HCT116 (cell line): ENCODE results near the gene STRIT1. TPM values are rescaled to one million over a fixed set of nuclear protein-coding genes. Genes with fewer than 3 reads are reported as not detected.

Source experiments
- ATAC-seq: fragments of 200-7000 bp; cut with Tn5 transposase; 2 replicates; pipeline ENCODE4 v1.9.1; 2020; ENCODE audit warnings: mild to moderate bottlenecking, moderate library complexity
- BruUV-seq: library from RNA; stranded (reverse); fragments of 400-500 nt; replicated peaks from 2 replicates; lab custom pipeline; 2021; lab: Mats Ljungman, UMichigan
- CTCF ChIA-PET: fragments of 300-600 bp; sonication (Branson Sonifier 250); formaldehyde crosslinking; loops from one replicate; lab custom pipeline; 2021; ENCODE audit warnings: antibody characterized with exemption; lab: Charles Lee
- POLR2A ChIA-PET: fragments of 300-600, 350-600 bp; sonication (Branson Sonifier 250); formaldehyde crosslinking; loops from one replicate; lab custom pipeline; 2021; ENCODE audit warnings: antibody characterized with exemption; lab: Charles Lee
- RAD21 ChIA-PET, 2 experiments: fragments of 300-600 bp; sonication (Branson Sonifier 250); formaldehyde crosslinking; loops; one replicate each; lab custom pipeline; 2023; ENCODE audit warnings: low total read pairs in 2 of 2; ENCODE audit not compliant: uncharacterized antibody in 2 of 2, unreplicated experiment in 2 of 2, low non-redundant PET in 1 of 2; lab: Charles Lee
- DNase-seq: peaks from one replicate; pipeline ENCODE4 v3.0.0-alpha.2; 2010; ENCODE audit warnings: low read depth, low spot score
- H2AFZ ChIP-seq: fragments of 200-600 bp; shearing (Covaris generic), sonication (generic); 2 replicates; pipeline ENCODE4 v1.6.1; 2017; ENCODE audit warnings: low read depth, mixed run types, mixed read lengths, antibody characterized with exemption, low read length; ENCODE audit not compliant: poor library complexity, severe bottlenecking
- H3K27ac ChIP-seq: 2 replicates; pipeline ENCODE4 v1.5.1; 2012; ENCODE audit warnings: low read depth, low read length
- H3K27me3 ChIP-seq: fragments of 200-600 bp; sonication (generic); 2 replicates; pipeline ENCODE4 v1.6.1; 2016; ENCODE audit warnings: mixed run types, low read length, mixed read lengths; ENCODE audit not compliant: insufficient read depth
- H3K36me3 ChIP-seq, 2 experiments: fragments of 200-500 bp in 1 of 2; fragments of 200-600 bp in 1 of 2; sonication (Bioruptor generic) in 1 of 2; sonication (generic) in 1 of 2; 2 replicates each; pipeline versions ENCODE4 v1.5.1 to v1.6.1; 2014 to 2016; ENCODE audit warnings: low read length in 2 of 2, inconsistent platforms in 1 of 2, mixed read lengths in 1 of 2, mixed run types in 1 of 2; ENCODE audit not compliant: insufficient read depth in 2 of 2, control insufficient read depth in 1 of 2
- H3K4me1 ChIP-seq, 2 experiments: fragments of 200-600 bp in 1 of 2; sonication (generic) in 1 of 2; 2 replicates each; pipeline versions ENCODE4 v1.5.1 to v1.6.1; 2012 to 2017; ENCODE audit warnings: low read length in 2 of 2, inconsistent platforms in 1 of 2, mild to moderate bottlenecking in 1 of 2, mixed read lengths in 1 of 2, mixed run types in 1 of 2, moderate library complexity in 1 of 2; ENCODE audit not compliant: insufficient read depth in 2 of 2, control insufficient read depth in 1 of 2
- H3K4me2 ChIP-seq: fragments of 200-600 bp; sonication (generic); 2 replicates; pipeline ENCODE4 v1.6.1; 2017; ENCODE audit warnings: mixed run types, low read length, mixed read lengths
- H3K4me3 ChIP-seq, 2 experiments: fragments of 200-600 bp in 1 of 2; sonication (generic) in 1 of 2; replicated peaks in 1 of 2; 2 replicates each; pipeline ENCODE4 v1.5.1; 2011 to 2016; ENCODE audit warnings: low read length in 2 of 2, control low read depth in 1 of 2, low read depth in 1 of 2, mild to moderate bottlenecking in 1 of 2, mixed read lengths in 1 of 2, mixed run types in 1 of 2
- H3K79me2 ChIP-seq: fragments of 200-600 bp; sonication (generic); 2 replicates; pipeline ENCODE4 v1.6.1; 2017; ENCODE audit warnings: mild to moderate bottlenecking, mixed run types, low read length, moderate library complexity, mixed read lengths; ENCODE audit not compliant: insufficient read depth
- H3K9ac ChIP-seq: fragments of 200-600 bp; sonication (generic); 2 replicates; pipeline ENCODE4 v1.6.1; 2016; ENCODE audit warnings: low read length, mixed read lengths
- H3K9me2 ChIP-seq: fragments of 200-600 bp; sonication (generic), shearing (Covaris generic); 2 replicates; pipeline ENCODE4 v1.6.1; 2017; ENCODE audit warnings: mixed run types, mild to moderate bottlenecking, moderate library complexity; ENCODE audit not compliant: insufficient read depth
- H3K9me3 ChIP-seq, 2 experiments: fragments of 200-500 bp in 1 of 2; fragments of 200-600 bp in 1 of 2; sonication (Bioruptor generic) in 1 of 2; sonication (generic) in 1 of 2; 2 replicates each; pipeline ENCODE4 v1.6.1; 2014 to 2017; ENCODE audit warnings: low read length in 2 of 2, mixed read lengths in 2 of 2, inconsistent platforms in 1 of 2, low read depth in 1 of 2, mild to moderate bottlenecking in 1 of 2, mixed run types in 1 of 2, moderate library complexity in 1 of 2; ENCODE audit not compliant: control insufficient read depth in 1 of 2, insufficient read depth in 1 of 2
- H4K20me1 ChIP-seq: fragments of 200-600 bp; sonication (generic), shearing (Covaris generic); 2 replicates; pipeline ENCODE4 v1.6.1; 2017; ENCODE audit warnings: mixed run types, mild to moderate bottlenecking, moderate library complexity; ENCODE audit not compliant: insufficient read depth
- CBX3 ChIP-seq: IDR thresholded peaks from 2 replicates; pipeline ENCODE4 v1.6.1; 2012; ENCODE audit warnings: low read depth
- CTCF ChIP-seq, 3 experiments: fragments of 200-600 bp in 1 of 3; sonication (generic) in 1 of 3; IDR thresholded peaks in 2 of 3; conservative IDR thresholded peaks in 1 of 3; 2 replicates each; pipeline ENCODE4 v1.5.1; 2012 to 2017; ENCODE audit warnings: low read depth in 2 of 3, low read length in 2 of 3, antibody characterized with exemption in 1 of 3, borderline replicate concordance in 1 of 3, control low read depth in 1 of 3, mild to moderate bottlenecking in 1 of 3, mixed read lengths in 1 of 3, mixed run types in 1 of 3, moderate library complexity in 1 of 3; ENCODE audit not compliant: insufficient read depth in 1 of 3
- ELF1 ChIP-seq: IDR thresholded peaks from 2 replicates; pipeline ENCODE4 v1.6.1; 2012; ENCODE audit warnings: low read depth, borderline replicate concordance
- EZH2phosphoT487 ChIP-seq: fragments of 200-600 bp; IDR thresholded peaks from 2 replicates; pipeline ENCODE4 v1.6.1; 2018; ENCODE audit warnings: antibody characterized with exemption, borderline replicate concordance
- FOSL1 ChIP-seq: IDR thresholded peaks from 2 replicates; pipeline ENCODE4 v1.6.1; 2012; ENCODE audit warnings: low read depth
- MAX ChIP-seq: IDR thresholded peaks from 2 replicates; pipeline ENCODE4 v1.6.1; 2012
- RAD21 ChIP-seq: IDR thresholded peaks from 2 replicates; pipeline ENCODE4 v1.6.1; 2012; ENCODE audit warnings: low read depth, mild to moderate bottlenecking
- ZBTB33 ChIP-seq: IDR thresholded peaks from 2 replicates; pipeline ENCODE4 v1.6.1; 2011; ENCODE audit warnings: mild to moderate bottlenecking, low read length, moderate library complexity; ENCODE audit not compliant: insufficient replicate concordance; ENCODE audit errors: extremely low read depth
- intact Hi-C: fragments of 100-400 bp; cut with micrococcal nuclease; formaldehyde crosslinking; loops from 2 replicates; pipeline ENCODE4 v1.10.0; 2022
- total RNA-seq: library from RNA; stranded (reverse); gene quantifications from one replicate; pipeline ENCODE4 v1.2.1, GENCODE V29; 2021; ENCODE audit not compliant: unreplicated experiment

Gene STRIT1
- total RNA-seq, 1 experiment from 2014 or later = not detected

- TF ChIP-seq EZH2phosphoT487 = no peak
- TF ChIP-seq CBX3 = no peak
- TF ChIP-seq RAD21 = no peak
- TF ChIP-seq MAX = no peak
- TF ChIP-seq ZBTB33 = no peak
- TF ChIP-seq FOSL1 = no peak
- TF ChIP-seq, all 23 proteins: peak for 0
Observed at GRCh38 chr3:155326244-155326643, 32.8 kb upstream of the STRIT1 start (continued).

- Histone ChIP-seq H3K27ac (no peak overlapping the region), H3K4me2 (no peak overlapping the region), H4K20me1 (no peaks in the 10 kb centered on the region), H3K4me1 (no peaks in the 10 kb centered on the region), H3K9me3 (no peaks in the 10 kb centered on the region), H2AFZ (peak overlapping the region; percentile 62), H3K4me3 (no peak overlapping the region), H3K9me2 (no peaks in the 10 kb centered on the region), H3K36me3 (no peaks in the 10 kb centered on the region), H3K27me3 (no peaks in the 10 kb centered on the region), H3K9ac (no peak overlapping the region), H3K79me2 (no peaks in the 10 kb centered on the region)
- intact Hi-C loops = no loop called here
- BruUV-seq = no TSS peak
- CTCF ChIA-PET = interaction anchor here (1.0 to 1.3 kb wide), 2 partner anchors 371 to 568 kb away, joined by 3 read pairs; no protein-coding TSS in a partner anchor
- no peak; the same call in 1 of the 2 replicates for TF ChIP-seq ELF1
- TF ChIP-seq CTCF (IDR thresholded peaks at IDR 0.05 in 2 of 3, conservative IDR thresholded peaks at IDR 0.05 in 1 of 3; ENCODE audit: borderline replicate concordance in 1 of 3, insufficient read depth in 1 of 3, low read depth in 2 of 3, low read length in 2 of 3) = peak in 2 of 3 experiments; percentile 31 to 41; a peak in 4 of 6 replicates
- DNase-seq (no peak), ATAC-seq (peak; percentile 72)
- RAD21 ChIA-PET = no interaction called here
- POLR2A ChIA-PET = no interaction called here
Observed at GRCh38 chr3:155325263-155325835, 31.9 kb upstream of the STRIT1 start.
